HCT116 (cell line): ENCODE measurements around the gene BAIAP2. TPM values are rescaled to one million over a fixed set of nuclear protein-coding genes. Genes with fewer than 3 reads are reported as not detected.

Experiments used
- ATAC-seq: fragments of 200-7000 bp; cut with Tn5 transposase; 2 replicates; pipeline ENCODE4 v1.9.1; 2020; ENCODE audit warnings: mild to moderate bottlenecking, moderate library complexity
- BruUV-seq: library from RNA; stranded (reverse); fragments of 400-500 nt; replicated peaks from 2 replicates; lab custom pipeline; 2021; lab: Mats Ljungman, UMichigan
- CTCF ChIA-PET: fragments of 300-600 bp; sonication (Branson Sonifier 250); formaldehyde crosslinking; loops from one replicate; lab custom pipeline; 2021; ENCODE audit warnings: antibody characterized with exemption; lab: Charles Lee
- POLR2A ChIA-PET: fragments of 300-600, 350-600 bp; sonication (Branson Sonifier 250); formaldehyde crosslinking; loops from one replicate; lab custom pipeline; 2021; ENCODE audit warnings: antibody characterized with exemption; lab: Charles Lee
- RAD21 ChIA-PET, 2 experiments: fragments of 300-600 bp; sonication (Branson Sonifier 250); formaldehyde crosslinking; loops; one replicate each; lab custom pipeline; 2023; ENCODE audit warnings: low total read pairs in 2 of 2; ENCODE audit not compliant: uncharacterized antibody in 2 of 2, unreplicated experiment in 2 of 2, low non-redundant PET in 1 of 2; lab: Charles Lee
- DNase-seq: peaks from one replicate; pipeline ENCODE4 v3.0.0-alpha.2; 2010; ENCODE audit warnings: low read depth, low spot score
- H2AFZ ChIP-seq: fragments of 200-600 bp; shearing (Covaris generic), sonication (generic); 2 replicates; pipeline ENCODE4 v1.6.1; 2017; ENCODE audit warnings: low read depth, mixed run types, mixed read lengths, antibody characterized with exemption, low read length; ENCODE audit not compliant: poor library complexity, severe bottlenecking
- H3K27ac ChIP-seq: 2 replicates; pipeline ENCODE4 v1.5.1; 2012; ENCODE audit warnings: low read depth, low read length
- H3K27me3 ChIP-seq: fragments of 200-600 bp; sonication (generic); 2 replicates; pipeline ENCODE4 v1.6.1; 2016; ENCODE audit warnings: mixed run types, low read length, mixed read lengths; ENCODE audit not compliant: insufficient read depth
- H3K36me3 ChIP-seq, 2 experiments: fragments of 200-500 bp in 1 of 2; fragments of 200-600 bp in 1 of 2; sonication (Bioruptor generic) in 1 of 2; sonication (generic) in 1 of 2; 2 replicates each; pipeline versions ENCODE4 v1.5.1 to v1.6.1; 2014 to 2016; ENCODE audit warnings: low read length in 2 of 2, inconsistent platforms in 1 of 2, mixed read lengths in 1 of 2, mixed run types in 1 of 2; ENCODE audit not compliant: insufficient read depth in 2 of 2, control insufficient read depth in 1 of 2
- H3K4me1 ChIP-seq, 2 experiments: fragments of 200-600 bp in 1 of 2; sonication (generic) in 1 of 2; 2 replicates each; pipeline versions ENCODE4 v1.5.1 to v1.6.1; 2012 to 2017; ENCODE audit warnings: low read length in 2 of 2, inconsistent platforms in 1 of 2, mild to moderate bottlenecking in 1 of 2, mixed read lengths in 1 of 2, mixed run types in 1 of 2, moderate library complexity in 1 of 2; ENCODE audit not compliant: insufficient read depth in 2 of 2, control insufficient read depth in 1 of 2
- H3K4me2 ChIP-seq: fragments of 200-600 bp; sonication (generic); 2 replicates; pipeline ENCODE4 v1.6.1; 2017; ENCODE audit warnings: mixed run types, low read length, mixed read lengths
- H3K4me3 ChIP-seq, 2 experiments: fragments of 200-600 bp in 1 of 2; sonication (generic) in 1 of 2; replicated peaks in 1 of 2; 2 replicates each; pipeline ENCODE4 v1.5.1; 2011 to 2016; ENCODE audit warnings: low read length in 2 of 2, control low read depth in 1 of 2, low read depth in 1 of 2, mild to moderate bottlenecking in 1 of 2, mixed read lengths in 1 of 2, mixed run types in 1 of 2
- H3K79me2 ChIP-seq: fragments of 200-600 bp; sonication (generic); 2 replicates; pipeline ENCODE4 v1.6.1; 2017; ENCODE audit warnings: mild to moderate bottlenecking, mixed run types, low read length, moderate library complexity, mixed read lengths; ENCODE audit not compliant: insufficient read depth
- H3K9ac ChIP-seq: fragments of 200-600 bp; sonication (generic); 2 replicates; pipeline ENCODE4 v1.6.1; 2016; ENCODE audit warnings: low read length, mixed read lengths
- H3K9me2 ChIP-seq: fragments of 200-600 bp; sonication (generic), shearing (Covaris generic); 2 replicates; pipeline ENCODE4 v1.6.1; 2017; ENCODE audit warnings: mixed run types, mild to moderate bottlenecking, moderate library complexity; ENCODE audit not compliant: insufficient read depth
- H3K9me3 ChIP-seq, 2 experiments: fragments of 200-500 bp in 1 of 2; fragments of 200-600 bp in 1 of 2; sonication (Bioruptor generic) in 1 of 2; sonication (generic) in 1 of 2; 2 replicates each; pipeline ENCODE4 v1.6.1; 2014 to 2017; ENCODE audit warnings: low read length in 2 of 2, mixed read lengths in 2 of 2, inconsistent platforms in 1 of 2, low read depth in 1 of 2, mild to moderate bottlenecking in 1 of 2, mixed run types in 1 of 2, moderate library complexity in 1 of 2; ENCODE audit not compliant: control insufficient read depth in 1 of 2, insufficient read depth in 1 of 2
- H4K20me1 ChIP-seq: fragments of 200-600 bp; sonication (generic), shearing (Covaris generic); 2 replicates; pipeline ENCODE4 v1.6.1; 2017; ENCODE audit warnings: mixed run types, mild to moderate bottlenecking, moderate library complexity; ENCODE audit not compliant: insufficient read depth
- CBX3 ChIP-seq: IDR thresholded peaks from 2 replicates; pipeline ENCODE4 v1.6.1; 2012; ENCODE audit warnings: low read depth
- CTCF ChIP-seq, 3 experiments: fragments of 200-600 bp in 1 of 3; sonication (generic) in 1 of 3; IDR thresholded peaks in 2 of 3; conservative IDR thresholded peaks in 1 of 3; 2 replicates each; pipeline ENCODE4 v1.5.1; 2012 to 2017; ENCODE audit warnings: low read depth in 2 of 3, low read length in 2 of 3, antibody characterized with exemption in 1 of 3, borderline replicate concordance in 1 of 3, control low read depth in 1 of 3, mild to moderate bottlenecking in 1 of 3, mixed read lengths in 1 of 3, mixed run types in 1 of 3, moderate library complexity in 1 of 3; ENCODE audit not compliant: insufficient read depth in 1 of 3
- EGR1 ChIP-seq: IDR thresholded peaks from 2 replicates; pipeline ENCODE4 v1.6.1; 2012; ENCODE audit warnings: low read depth
- ELF1 ChIP-seq: IDR thresholded peaks from 2 replicates; pipeline ENCODE4 v1.6.1; 2012; ENCODE audit warnings: low read depth, borderline replicate concordance
- EZH2phosphoT487 ChIP-seq: fragments of 200-600 bp; IDR thresholded peaks from 2 replicates; pipeline ENCODE4 v1.6.1; 2018; ENCODE audit warnings: antibody characterized with exemption, borderline replicate concordance
- FOSL1 ChIP-seq: IDR thresholded peaks from 2 replicates; pipeline ENCODE4 v1.6.1; 2012; ENCODE audit warnings: low read depth
- JUND ChIP-seq: IDR thresholded peaks from 2 replicates; pipeline ENCODE4 v1.6.1; 2012
- POLR2A ChIP-seq: IDR thresholded peaks from 2 replicates; pipeline ENCODE4 v1.7.0; 2011; ENCODE audit warnings: borderline replicate concordance; ENCODE audit not compliant: insufficient read depth, insufficient read length; ENCODE audit errors: extremely low read depth
- POLR2AphosphoS5 ChIP-seq: IDR thresholded peaks from 2 replicates; pipeline ENCODE4 v1.6.1; 2011; ENCODE audit warnings: mild to moderate bottlenecking, low read depth, low read length, moderate library complexity
- RAD21 ChIP-seq: IDR thresholded peaks from 2 replicates; pipeline ENCODE4 v1.6.1; 2012; ENCODE audit warnings: low read depth, mild to moderate bottlenecking
- REST ChIP-seq: IDR thresholded peaks from 2 replicates; pipeline ENCODE4 v1.6.1; 2012; ENCODE audit warnings: low read depth
- SIN3A ChIP-seq: IDR thresholded peaks from 2 replicates; pipeline ENCODE4 v1.6.1; 2012; ENCODE audit warnings: low read depth
- SP1 ChIP-seq: IDR thresholded peaks from 2 replicates; pipeline ENCODE4 v1.6.1; 2012; ENCODE audit warnings: low read depth
- ZBTB33 ChIP-seq: IDR thresholded peaks from 2 replicates; pipeline ENCODE4 v1.6.1; 2011; ENCODE audit warnings: mild to moderate bottlenecking, low read length, moderate library complexity; ENCODE audit not compliant: insufficient replicate concordance; ENCODE audit errors: extremely low read depth
- intact Hi-C: fragments of 100-400 bp; cut with micrococcal nuclease; formaldehyde crosslinking; loops from 2 replicates; pipeline ENCODE4 v1.10.0; 2022
- total RNA-seq: library from RNA; stranded (reverse); gene quantifications from one replicate; pipeline ENCODE4 v1.2.1, GENCODE V29; 2021; ENCODE audit not compliant: unreplicated experiment

Gene BAIAP2
- total RNA-seq, 1 experiment from 2014 or later, result 105 TPM

- RAD21 ChIA-PET, result no interaction called here
- H3K9ac ChIP-seq, result no peak overlapping the region
- no peaks in the 10 kb centered on the region for H3K9me2 ChIP-seq
- TF ChIP-seq RAD21, result no peak
- TF ChIP-seq JUND, result no peak
- no peak for TF ChIP-seq EGR1
- no peak for TF ChIP-seq POLR2A
- no peak for TF ChIP-seq SIN3A
- TF ChIP-seq FOSL1, result no peak
- no peak for TF ChIP-seq ZBTB33
- TF ChIP-seq POLR2AphosphoS5, result no peak
- TF ChIP-seq ELF1, result no peak
- TF ChIP-seq SP1, result no peak
- TF ChIP-seq, all 23 proteins: peak for 0
- no peak for ATAC-seq
- BruUV-seq, result no TSS peak
- ChIA-PET CTCF (no interaction called here), POLR2A (no interaction called here)
- Histone ChIP-seq H3K4me3 (no peak overlapping the region), H2AFZ (no peak overlapping the region), H3K79me2 (no peaks in the 10 kb centered on the region), H3K4me1 (peaks cover 8 to 13% of the 10 kb centered on the region in 2 experiments), H3K4me2 (no peak overlapping the region), H3K9me3 (no peaks in the 10 kb centered on the region), H3K27ac (no peak overlapping the region), H3K27me3 (peaks cover 12% of the 10 kb centered on the region), H4K20me1 (no peaks in the 10 kb centered on the region), H3K36me3 (no peaks in the 10 kb centered on the region)
- intact Hi-C loops, result no loop called here
- DNase-seq, result no peak
Measured at GRCh38 chr17:81006891-81007290, 28.1 kb upstream of the BAIAP2 start.

- Histone ChIP-seq H3K79me2 (no peaks in the 10 kb centered on the region), H3K9me3 (no peaks in the 10 kb centered on the region), H3K4me2 (no peak overlapping the region), H3K4me3 (no peak overlapping the region), H3K27me3 (peaks cover 12% of the 10 kb centered on the region), H2AFZ (no peak overlapping the region), H3K27ac (no peak overlapping the region), H3K9ac (no peak overlapping the region), H3K9me2 (no peaks in the 10 kb centered on the region), H4K20me1 (no peaks in the 10 kb centered on the region), H3K4me1 (0 out of 4 replicates have a peak, but pooled peaks cover 0 to 3% of the 10 kb centered on the region in 2 experiments), H3K36me3 (no peaks in the 10 kb centered on the region)
- no TSS peak for BruUV-seq
- no peak for ATAC-seq
- CTCF ChIA-PET, result no interaction called here
- DNase-seq, result no peak
- RAD21 ChIA-PET, result no interaction called here
- POLR2A ChIA-PET, result no interaction called here
- intact Hi-C loops, result no loop called here
- TF ChIP-seq FOSL1 (no peak), POLR2AphosphoS5 (no peak), CTCF (IDR thresholded peaks at IDR 0.05 in 2 of 3, conservative IDR thresholded peaks at IDR 0.05 in 1 of 3; ENCODE audit: borderline replicate concordance in 1 of 3, insufficient read depth in 1 of 3, low read depth in 2 of 3, low read length in 2 of 3) (no peak), RAD21 (no peak), SP1 (no peak), EZH2phosphoT487 (no peak), REST (no peak), CBX3 (no peak)
Measured at GRCh38 chr17:81008140-81008539, 26.8 kb upstream of the BAIAP2 start.
